Esophagus squamous epithelium (tissue), 5 donors: ENCODE measurements around the gene PCLO. TPM values are rescaled to one million over a fixed set of nuclear protein-coding genes. Genes with fewer than 3 reads are reported as not detected.

Experiments used
- DNase-seq: peaks from one replicate; lab custom pipeline; 2025; lab: John Stamatoyannopoulos, UW
- H3K27ac ChIP-seq, 4 donors: fragments of 200-600 bp; sonication (generic); one replicate each; pipeline ENCODE4 v1.5.1; 2016 to 2019; ENCODE audit warnings: mild to moderate bottlenecking in 1 of 4
- H3K27me3 ChIP-seq, 4 donors: fragments of 200-600 bp; sonication (generic); 1 replicate in 3 of 4; 2 replicates in 1 of 4; pipeline versions ENCODE4 v1.5.1 to v1.6.0; 2017 to 2021; ENCODE audit warnings: antibody characterized with exemption in 1 of 4
- H3K36me3 ChIP-seq, 3 donors: fragments of 200-600 bp; sonication (generic); one replicate each; pipeline ENCODE4 v1.5.1; 2016 to 2019
- H3K4me1 ChIP-seq, 3 donors: fragments of 200-600 bp; sonication (generic); one replicate each; pipeline ENCODE4 v1.5.1; 2017 to 2019
- H3K4me3 ChIP-seq, 4 donors: fragments of 200-600 bp; sonication (generic); 1 replicate in 3 of 4; 2 replicates in 1 of 4; pipeline ENCODE4 v1.5.1; 2016 to 2019; ENCODE audit warnings: mild to moderate bottlenecking in 2 of 4, moderate library complexity in 1 of 4
- H3K9me3 ChIP-seq, 3 donors: fragments of 200-600 bp; sonication (generic); one replicate each; pipeline ENCODE4 v1.5.1; 2016 to 2019
- POLR2A ChIP-seq, 4 donors: fragments of 450-650 bp; IDR thresholded peaks; one replicate each; pipeline ENCODE4 v1.6.1; 2017; ENCODE audit warnings: antibody characterized with exemption in 4 of 4, mild to moderate bottlenecking in 4 of 4, moderate library complexity in 3 of 4
- WGBS, 2 donors: methylation state at CpG; one replicate each; pipeline ENCODE4 v1.1.5; 2018; 5-methylcytosine and 5-hydroxymethylcytosine counted together
- intact Hi-C: fragments of 100-400 bp; cut with DNase I; formaldehyde crosslinking; loops from one replicate; pipeline ENCODE4 v1.15.0; 2022
- total RNA-seq, 4 donors: library from RNA; depleted of rRNA; stranded (reverse); fragments of >200 nt; gene quantifications; one replicate each; pipeline ENCODE4 v1.1.0, GENCODE V29; 2016
- TF ChIP-seq, protein P1 (sequence below), 6 experiments: fragments of 450-650 bp in 4 of 6; fragments of 200-600 bp in 2 of 6; sonication (generic) in 2 of 6; IDR thresholded peaks; one replicate each; pipeline ENCODE4 v1.5.1; 2016 to 2019; ENCODE audit warnings: antibody characterized with exemption in 6 of 6, mild to moderate bottlenecking in 4 of 6, moderate library complexity in 4 of 6
- donor health status: DM: yes; HTN: yes; CAD: no.

PCLO gene
- total RNA-seq, 4 donors from 2014 or later: 3.3 to 17.8 (median 5.3) TPM

DNA sequence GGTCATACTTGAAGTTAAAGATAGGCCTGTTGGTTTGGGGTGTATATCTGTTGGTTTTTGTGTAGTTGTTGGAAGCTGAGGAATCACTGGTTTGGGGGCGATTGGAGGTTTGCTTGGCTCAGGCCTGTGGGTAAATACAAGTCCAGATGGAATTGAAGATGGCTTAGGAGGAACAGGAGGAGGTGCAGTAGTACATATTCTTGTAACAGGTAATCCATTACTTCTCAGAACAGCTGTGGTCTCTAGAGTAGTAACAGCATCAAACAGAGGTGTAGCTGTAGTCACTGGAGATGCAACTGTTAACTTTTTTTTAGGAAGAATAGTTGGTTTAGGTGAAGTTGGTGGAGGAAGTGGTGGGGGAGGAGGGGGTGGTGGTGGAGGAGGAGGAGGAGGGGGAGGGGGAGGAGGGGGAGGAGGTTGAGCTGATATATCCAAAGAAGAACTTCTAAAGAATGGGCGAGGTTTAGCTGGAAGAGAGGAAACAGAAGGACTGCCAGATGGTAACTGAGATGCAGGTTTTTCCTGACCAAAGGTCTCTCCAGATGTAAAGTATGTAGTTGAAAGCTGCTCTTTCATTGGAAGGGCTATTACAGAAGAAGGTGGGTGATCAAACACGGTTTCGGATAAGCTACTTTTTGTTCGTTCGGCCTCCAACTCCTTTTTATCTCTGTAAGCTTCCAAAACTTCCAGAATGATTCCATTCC, 209.2 kb downstream of the PCLO start:
- Histone ChIP-seq H3K4me3 (no peak overlapping the region), H3K36me3 (no peaks in the 10 kb centered on the region), H3K4me1 (no peaks in the 10 kb centered on the region), H3K27ac (no peak overlapping the region), H3K9me3 (no peaks in the 10 kb centered on the region), H3K27me3 (no peaks in the 10 kb centered on the region)
- DNase-seq: no peak
- 85 to 91% methylated on average over 6 of the region's 6 CpGs for WGBS, 2 donors
- TF ChIP-seq, protein P1, sequence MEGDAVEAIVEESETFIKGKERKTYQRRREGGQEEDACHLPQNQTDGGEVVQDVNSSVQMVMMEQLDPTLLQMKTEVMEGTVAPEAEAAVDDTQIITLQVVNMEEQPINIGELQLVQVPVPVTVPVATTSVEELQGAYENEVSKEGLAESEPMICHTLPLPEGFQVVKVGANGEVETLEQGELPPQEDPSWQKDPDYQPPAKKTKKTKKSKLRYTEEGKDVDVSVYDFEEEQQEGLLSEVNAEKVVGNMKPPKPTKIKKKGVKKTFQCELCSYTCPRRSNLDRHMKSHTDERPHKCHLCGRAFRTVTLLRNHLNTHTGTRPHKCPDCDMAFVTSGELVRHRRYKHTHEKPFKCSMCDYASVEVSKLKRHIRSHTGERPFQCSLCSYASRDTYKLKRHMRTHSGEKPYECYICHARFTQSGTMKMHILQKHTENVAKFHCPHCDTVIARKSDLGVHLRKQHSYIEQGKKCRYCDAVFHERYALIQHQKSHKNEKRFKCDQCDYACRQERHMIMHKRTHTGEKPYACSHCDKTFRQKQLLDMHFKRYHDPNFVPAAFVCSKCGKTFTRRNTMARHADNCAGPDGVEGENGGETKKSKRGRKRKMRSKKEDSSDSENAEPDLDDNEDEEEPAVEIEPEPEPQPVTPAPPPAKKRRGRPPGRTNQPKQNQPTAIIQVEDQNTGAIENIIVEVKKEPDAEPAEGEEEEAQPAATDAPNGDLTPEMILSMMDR (IDR thresholded peaks at IDR 0.05): no peak
- no peak for TF ChIP-seq POLR2A (IDR thresholded peaks at IDR 0.05)
- intact Hi-C loops: no loop called here

DNA sequence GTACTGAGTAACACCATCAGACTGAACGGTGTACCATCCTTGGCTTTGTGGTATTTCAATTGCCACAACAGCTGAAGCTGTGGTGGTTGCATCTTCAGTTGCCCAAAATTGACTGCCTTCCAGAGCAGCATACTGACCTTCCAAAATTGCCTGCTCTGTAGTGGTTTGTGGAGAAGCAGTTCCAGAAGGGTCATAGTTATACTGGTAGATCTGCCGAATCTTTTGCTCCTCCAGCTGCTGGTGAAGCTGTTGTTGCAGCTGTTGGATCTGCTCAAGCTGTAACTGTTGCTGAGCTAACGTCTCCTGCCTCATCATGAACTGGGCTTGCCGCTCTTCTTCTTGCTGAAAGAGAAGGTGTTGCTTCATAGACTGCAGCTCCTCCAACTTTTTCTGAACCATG, 212.2 kb downstream of the PCLO start:
- TF ChIP-seq, protein P1 (IDR thresholded peaks at IDR 0.05): no peak
- TF ChIP-seq POLR2A (IDR thresholded peaks at IDR 0.05): no peak
- Histone ChIP-seq H3K4me1 (no peaks in the 10 kb centered on the region), H3K27ac (no peak overlapping the region), H3K27me3 (no peaks in the 10 kb centered on the region), H3K36me3 (no peaks in the 10 kb centered on the region), H3K9me3 (no peaks in the 10 kb centered on the region), H3K4me3 (no peak overlapping the region)
- WGBS, 2 donors: 89 to 93% methylated on average over 3 to 4 of the region's 4 CpGs
- no peak for DNase-seq
- intact Hi-C loops: no loop called here

DNA sequence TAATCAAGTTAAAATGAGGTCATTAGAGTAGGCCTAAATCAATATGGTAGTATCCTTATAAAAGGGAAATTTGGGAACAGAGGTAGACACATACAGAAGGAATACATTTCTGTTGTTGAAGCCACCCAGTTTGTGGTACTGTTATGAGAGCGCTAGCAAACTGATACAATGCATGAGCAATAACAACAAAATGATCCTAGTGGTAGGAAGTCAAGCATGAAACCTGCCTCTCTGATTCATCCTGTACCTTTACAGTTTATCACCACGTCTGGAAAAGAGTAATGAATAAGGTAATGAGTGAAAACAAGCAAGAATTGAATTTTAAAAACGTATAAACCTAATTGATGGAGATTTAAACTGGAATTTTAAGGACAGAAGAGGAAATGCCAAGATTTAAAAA, 217.2 kb downstream of the PCLO start:
- TF ChIP-seq, protein P1 (IDR thresholded peaks at IDR 0.05): no peak
- no peak for TF ChIP-seq POLR2A (IDR thresholded peaks at IDR 0.05)
- intact Hi-C loops: no loop called here
- Histone ChIP-seq H3K4me3 (no peak overlapping the region), H3K9me3 (no peaks in the 10 kb centered on the region), H3K36me3 (no peaks in the 10 kb centered on the region), H3K27ac (no peak overlapping the region), H3K27me3 (no peaks in the 10 kb centered on the region), H3K4me1 (no peaks in the 10 kb centered on the region)
- no peak for DNase-seq
- 32 to 68% methylated on average over 3 of the region's 3 CpGs for WGBS, 2 donors

DNA sequence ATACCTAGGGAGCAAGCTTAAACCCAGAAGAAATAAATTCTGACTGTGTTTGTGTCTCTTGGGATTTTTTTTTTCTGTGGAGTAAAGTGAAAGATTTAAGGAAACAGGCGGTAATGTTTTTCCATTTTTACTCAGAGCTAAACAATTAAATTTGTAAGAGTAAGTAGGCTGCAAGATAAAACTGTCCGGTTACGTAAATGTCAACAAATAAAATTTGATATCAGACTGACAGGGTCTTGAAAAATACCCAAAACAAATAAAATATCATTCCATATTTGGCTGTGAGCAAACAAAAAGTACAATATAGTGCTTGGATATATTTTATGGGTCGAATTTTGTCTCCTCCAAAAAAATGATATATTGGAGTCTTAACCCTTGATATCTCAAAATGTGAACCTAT, 217.6 kb downstream of the PCLO start:
- intact Hi-C loops: no loop called here
- no peak for DNase-seq
- Histone ChIP-seq H3K9me3 (no peaks in the 10 kb centered on the region), H3K4me1 (no peaks in the 10 kb centered on the region), H3K36me3 (no peaks in the 10 kb centered on the region), H3K4me3 (no peak overlapping the region), H3K27ac (no peak overlapping the region), H3K27me3 (no peaks in the 10 kb centered on the region)
- 57 to 59% methylated on average over 4 of the region's 4 CpGs for WGBS, 2 donors
- TF ChIP-seq POLR2A (IDR thresholded peaks at IDR 0.05): no peak
- TF ChIP-seq, protein P1 (IDR thresholded peaks at IDR 0.05): no peak

DNA sequence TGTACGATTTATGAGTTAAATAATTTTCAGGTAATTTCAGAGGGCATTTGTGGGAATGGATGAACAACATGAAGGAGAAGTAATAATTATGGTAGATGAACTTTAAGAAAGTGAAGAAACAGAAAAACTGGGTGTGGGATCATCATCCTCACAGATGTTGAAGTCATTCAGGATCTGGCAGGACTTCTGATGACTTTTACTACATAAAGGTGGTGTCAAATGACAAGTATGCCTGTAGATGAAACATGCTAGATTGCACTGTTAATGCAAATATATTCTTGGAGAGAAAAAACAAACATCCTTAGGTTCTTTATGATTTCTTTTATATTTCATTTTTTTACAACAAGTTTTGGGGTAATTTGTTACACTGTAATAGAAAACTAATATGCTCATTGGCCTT, 230.2 kb downstream of the PCLO start:
- Histone ChIP-seq H3K27me3 (no peaks in the 10 kb centered on the region), H3K4me1 (no peaks in the 10 kb centered on the region), H3K27ac (no peak overlapping the region), H3K4me3 (no peak overlapping the region), H3K36me3 (no peaks in the 10 kb centered on the region), H3K9me3 (no peaks in the 10 kb centered on the region)
- intact Hi-C loops: no loop called here
- TF ChIP-seq, protein P1 (IDR thresholded peaks at IDR 0.05): no peak
- TF ChIP-seq POLR2A (IDR thresholded peaks at IDR 0.05): no peak
- DNase-seq: no peak
- 83 to 86% methylated on average over 1 of the region's 1 CpG for WGBS, 2 donors
